Nephron (organoid): ENCODE measurements around the gene UTP4.

Experiments
- H3K27ac Mint-ChIP-seq, 3 experiments: 2 replicates each; pipeline ENCODE4 v1.8.0; 2020; ENCODE audit warnings: mixed read lengths in 3 of 3, mild to moderate bottlenecking in 2 of 3, moderate library complexity in 1 of 3
- H3K27me3 Mint-ChIP-seq: 2 replicates; pipeline ENCODE4 v1.8.0; 2021; ENCODE audit warnings: low read depth, mild to moderate bottlenecking, moderate library complexity, mixed read lengths
- H3K36me3 Mint-ChIP-seq: 2 replicates; pipeline ENCODE4 v1.8.0; 2020; ENCODE audit warnings: low read depth, mixed read lengths
- H3K4me1 Mint-ChIP-seq: 2 replicates; pipeline ENCODE4 v1.8.0; 2020; ENCODE audit warnings: mixed read lengths
- H3K4me3 Mint-ChIP-seq, 3 experiments: 2 replicates each; pipeline ENCODE4 v1.8.0; 2020; ENCODE audit warnings: mild to moderate bottlenecking in 3 of 3, mixed read lengths in 3 of 3, moderate library complexity in 2 of 3
- H3K9me3 Mint-ChIP-seq: 2 replicates; pipeline ENCODE4 v1.8.0; 2020; ENCODE audit warnings: mixed read lengths
- CTCF ChIP-seq, 3 experiments: fragments of 200-600 bp; sonication (generic); IDR thresholded peaks; one replicate each; pipeline ENCODE4 v1.5.0; 2021; ENCODE audit warnings: antibody characterized with exemption in 3 of 3; ENCODE audit not compliant: unreplicated experiment in 3 of 3

Gene UTP4

GRCh38 chr16:69180011-69180338 lies 47.5 kb downstream of the UTP4 start:
- Mint-ChIP-seq H3K27me3 (no peaks in the 10 kb centered on the region), H3K36me3 (peaks cover 5% of the 10 kb centered on the region), H3K27ac (peak overlapping the region; percentile 92 to 93 (median 92)), H3K9me3 (no peaks in the 10 kb centered on the region), H3K4me1 (peaks cover 33% of the 10 kb centered on the region), H3K4me3 (peak overlapping the region in 1 of 3 experiments; percentile 21)
- no peak for TF ChIP-seq CTCF (IDR thresholded peaks at IDR 0.05; ENCODE audit: unreplicated experiment in 3 of 3)

DNA sequence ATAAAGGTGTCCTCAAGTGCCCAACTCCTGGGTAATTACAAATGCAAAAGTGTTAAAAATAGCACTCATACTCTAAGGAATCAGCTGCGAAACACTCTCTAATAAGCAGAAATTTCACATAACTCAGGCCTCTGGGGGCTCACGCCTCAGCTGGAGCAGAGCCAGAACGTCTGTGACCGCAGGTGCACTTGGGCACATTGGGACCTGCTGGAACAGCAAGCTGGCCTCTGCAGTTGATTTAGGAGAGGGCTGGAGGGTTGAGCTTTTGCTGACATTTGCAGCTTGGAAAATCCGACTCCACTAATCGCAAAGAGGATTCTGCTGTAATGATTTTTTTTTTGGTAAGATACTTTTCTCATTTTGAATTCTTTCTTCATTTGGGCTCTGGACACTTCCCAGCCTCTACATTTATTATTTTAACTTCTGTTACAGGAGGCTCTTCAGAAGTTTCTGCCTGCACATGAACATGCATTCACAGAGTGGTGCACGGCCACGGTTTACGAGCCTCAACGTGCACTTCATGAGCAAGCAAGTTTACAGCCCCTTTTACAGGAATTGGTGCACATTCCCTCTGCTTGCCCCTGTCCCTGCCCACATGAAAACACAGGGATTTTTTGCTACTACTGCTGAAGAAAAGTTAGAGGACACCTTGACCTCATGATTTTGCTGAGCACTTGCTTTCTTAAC lies 50.4 kb downstream of the UTP4 start:
- Mint-ChIP-seq H3K27ac (peak overlapping the region; percentile 88 to 90 (median 88)), H3K36me3 (peaks cover 3% of the 10 kb centered on the region), H3K4me1 (peaks cover 36% of the 10 kb centered on the region), H3K4me3 (peak overlapping the region in 2 of 3 experiments; percentile 3 to 8), H3K27me3 (no peaks in the 10 kb centered on the region), H3K9me3 (no peaks in the 10 kb centered on the region)
- no peak for TF ChIP-seq CTCF (IDR thresholded peaks at IDR 0.05; ENCODE audit: unreplicated experiment in 3 of 3)

DNA sequence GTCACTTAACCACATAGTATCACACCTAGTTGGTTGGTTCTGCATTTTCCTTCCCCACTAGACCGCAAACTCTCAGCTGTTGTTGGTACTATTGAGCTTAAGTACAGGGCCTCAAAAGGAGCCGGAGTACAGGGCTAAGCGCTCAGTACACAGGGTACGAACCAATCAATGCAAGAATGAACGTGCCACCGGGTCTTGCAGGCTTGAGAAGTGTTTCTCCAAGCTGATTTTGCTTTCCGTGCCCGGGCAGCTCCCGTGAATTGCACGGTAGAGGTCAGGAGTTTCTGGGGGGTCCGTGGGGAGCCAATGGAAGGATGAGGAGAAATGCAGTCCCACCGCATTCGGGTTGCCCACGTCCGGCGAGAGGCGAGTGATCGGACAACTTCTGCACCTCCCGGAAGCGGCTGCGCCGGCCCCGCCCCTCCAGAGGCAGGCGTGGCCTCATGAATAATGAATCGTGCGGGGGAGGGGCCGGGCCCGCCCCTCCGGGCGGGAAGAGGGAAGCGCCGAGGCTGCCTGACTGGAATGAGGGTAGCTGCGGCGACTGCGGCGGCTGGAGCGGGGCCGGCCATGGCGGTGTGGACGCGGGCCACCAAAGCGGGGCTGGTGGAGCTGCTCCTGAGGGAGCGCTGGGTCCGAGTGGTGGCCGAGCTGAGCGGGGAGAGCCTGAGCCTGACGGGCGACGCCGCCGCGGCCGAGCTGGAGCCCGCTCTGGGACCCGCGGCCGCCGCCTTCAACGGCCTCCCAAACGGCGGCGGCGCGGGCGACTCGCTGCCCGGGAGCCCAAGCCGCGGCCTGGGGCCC lies 54.4 kb downstream of the UTP4 start, which contains the start of gene SNTB2:
Gene SNTB2 (plus strand): TSS at position 523 of the 804 bp plus-strand sequence. CDS start 3 bp downstream, at position 526.
- peaks cover 8% of the 10 kb centered on the region for H3K36me3 Mint-ChIP-seq
- no peak for TF ChIP-seq CTCF (IDR thresholded peaks at IDR 0.05; ENCODE audit: unreplicated experiment in 3 of 3)
- peaks cover 40% of the 10 kb centered on the region for H3K4me1 Mint-ChIP-seq
- peak within 1 kb of the TSS; percentile 79 to 96 (median 93) for H3K27ac Mint-ChIP-seq
- no peaks in the 10 kb centered on the region for H3K27me3 Mint-ChIP-seq
- H3K4me3 Mint-ChIP-seq, result peak within 1 kb of the TSS; percentile 94 to 96 (median 95)
- H3K9me3 Mint-ChIP-seq, result no peaks in the 10 kb centered on the region

DNA sequence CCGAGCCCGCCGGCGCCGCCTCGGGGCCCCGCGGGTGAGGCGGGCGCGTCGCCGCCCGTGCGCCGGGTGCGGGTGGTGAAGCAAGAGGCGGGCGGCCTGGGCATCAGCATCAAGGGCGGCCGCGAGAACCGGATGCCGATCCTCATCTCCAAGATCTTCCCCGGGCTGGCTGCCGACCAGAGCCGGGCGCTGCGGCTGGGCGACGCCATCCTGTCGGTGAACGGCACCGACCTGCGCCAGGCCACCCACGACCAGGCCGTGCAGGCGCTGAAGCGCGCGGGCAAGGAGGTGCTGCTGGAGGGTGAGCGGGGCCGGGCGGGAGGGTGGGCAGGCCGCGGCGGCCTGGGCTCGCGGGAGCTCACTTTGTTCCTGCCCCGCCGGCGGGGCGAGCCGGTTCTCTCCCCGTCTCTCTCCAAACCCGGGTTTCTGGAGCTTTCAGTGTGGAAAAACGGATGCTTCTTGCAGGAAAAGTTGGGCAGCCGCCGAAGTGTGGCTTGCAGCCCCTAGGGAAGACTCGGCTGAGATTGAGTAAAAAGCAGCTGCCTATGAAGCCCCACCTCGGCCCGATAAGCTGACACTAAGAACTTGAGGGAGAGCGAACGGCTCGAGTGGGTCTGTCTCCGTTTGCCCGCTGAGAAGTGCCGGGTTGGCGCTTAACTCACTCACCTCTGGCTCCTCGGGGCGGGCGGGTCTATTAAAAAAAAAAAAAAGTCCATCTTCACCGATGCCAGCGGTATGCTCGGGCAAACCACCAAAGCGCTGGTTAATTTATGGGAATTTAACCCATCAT lies 55.2 kb downstream of the UTP4 start:
- peaks cover 40% of the 10 kb centered on the region for H3K4me1 Mint-ChIP-seq
- peak overlapping the region; percentile 67 to 75 (median 73) for H3K27ac Mint-ChIP-seq
- H3K9me3 Mint-ChIP-seq, result no peaks in the 10 kb centered on the region
- H3K4me3 Mint-ChIP-seq, result peak overlapping the region; percentile 84 to 87 (median 84)
- peaks cover 6% of the 10 kb centered on the region for H3K36me3 Mint-ChIP-seq
- TF ChIP-seq CTCF (IDR thresholded peaks at IDR 0.05; ENCODE audit: unreplicated experiment in 3 of 3), result no peak
- H3K27me3 Mint-ChIP-seq, result no peaks in the 10 kb centered on the region

DNA sequence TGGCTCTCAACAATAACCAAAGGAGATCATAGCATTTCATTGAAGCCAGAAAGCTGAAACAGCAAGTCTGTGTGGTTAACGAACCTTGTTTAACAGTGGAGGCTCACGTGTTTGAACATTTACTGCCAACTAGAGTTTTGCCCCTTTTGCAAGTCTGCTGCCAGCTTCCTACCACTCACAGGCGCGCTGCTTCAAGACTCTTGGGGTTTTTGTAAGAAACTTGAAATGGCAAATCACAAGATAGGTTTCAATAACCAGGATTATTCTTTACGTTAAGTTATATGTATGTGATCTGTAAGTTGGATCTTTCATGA lies 55.7 kb downstream of the UTP4 start:
- peaks cover 6% of the 10 kb centered on the region for H3K36me3 Mint-ChIP-seq
- no peaks in the 10 kb centered on the region for H3K9me3 Mint-ChIP-seq
- H3K27ac Mint-ChIP-seq, result peak overlapping the region; percentile 67 to 75 (median 73)
- no peak for TF ChIP-seq CTCF (IDR thresholded peaks at IDR 0.05; ENCODE audit: unreplicated experiment in 3 of 3)
- H3K4me1 Mint-ChIP-seq, result peaks cover 39% of the 10 kb centered on the region
- H3K27me3 Mint-ChIP-seq, result no peaks in the 10 kb centered on the region
- H3K4me3 Mint-ChIP-seq, result peak overlapping the region; percentile 84 to 87 (median 84)
